ENCODE results near the gene DNAJC9. TPM values are rescaled to one million over a fixed set of nuclear protein-coding genes. Genes with fewer than 3 reads are reported as not detected.

Gene DNAJC9
- total RNA-seq, 1 donor from 2014 or later: 32.7 TPM

DNA sequence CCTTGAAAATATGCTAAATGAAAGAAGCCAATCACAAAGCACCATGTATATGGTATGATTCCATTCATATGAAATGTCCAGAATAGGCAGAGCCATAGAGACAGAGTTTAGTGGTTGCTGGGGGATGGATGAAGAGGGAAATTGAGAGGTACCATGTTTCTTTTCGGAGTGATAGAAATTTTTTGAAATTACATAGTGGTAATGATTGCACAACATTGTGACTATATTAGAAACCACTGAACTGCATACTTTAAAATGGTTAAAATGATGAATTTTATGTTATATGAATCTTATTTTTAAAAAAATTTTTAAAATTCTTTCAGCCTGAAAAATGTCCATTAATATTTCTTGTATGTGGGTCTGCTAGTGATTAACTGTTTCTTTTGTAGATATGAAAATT lies 26.1 kb downstream of the DNAJC9 start:
- Mint-ChIP-seq H3K36me3 (peaks cover 44% of the 10 kb centered on the region), H3K4me3 (no peak overlapping the region), H3K4me1 (peaks cover 3% of the 10 kb centered on the region), H3K27me3 (ENCODE audit: low read depth) (no peaks in the 10 kb centered on the region), H3K9me3 (peaks cover 3% of the 10 kb centered on the region), H3K27ac (no peak overlapping the region)
- DNase-seq (ENCODE audit: low spot score in 2 of 2, unreplicated experiment in 2 of 2): no peak
- TF ChIP-seq, protein P1, sequence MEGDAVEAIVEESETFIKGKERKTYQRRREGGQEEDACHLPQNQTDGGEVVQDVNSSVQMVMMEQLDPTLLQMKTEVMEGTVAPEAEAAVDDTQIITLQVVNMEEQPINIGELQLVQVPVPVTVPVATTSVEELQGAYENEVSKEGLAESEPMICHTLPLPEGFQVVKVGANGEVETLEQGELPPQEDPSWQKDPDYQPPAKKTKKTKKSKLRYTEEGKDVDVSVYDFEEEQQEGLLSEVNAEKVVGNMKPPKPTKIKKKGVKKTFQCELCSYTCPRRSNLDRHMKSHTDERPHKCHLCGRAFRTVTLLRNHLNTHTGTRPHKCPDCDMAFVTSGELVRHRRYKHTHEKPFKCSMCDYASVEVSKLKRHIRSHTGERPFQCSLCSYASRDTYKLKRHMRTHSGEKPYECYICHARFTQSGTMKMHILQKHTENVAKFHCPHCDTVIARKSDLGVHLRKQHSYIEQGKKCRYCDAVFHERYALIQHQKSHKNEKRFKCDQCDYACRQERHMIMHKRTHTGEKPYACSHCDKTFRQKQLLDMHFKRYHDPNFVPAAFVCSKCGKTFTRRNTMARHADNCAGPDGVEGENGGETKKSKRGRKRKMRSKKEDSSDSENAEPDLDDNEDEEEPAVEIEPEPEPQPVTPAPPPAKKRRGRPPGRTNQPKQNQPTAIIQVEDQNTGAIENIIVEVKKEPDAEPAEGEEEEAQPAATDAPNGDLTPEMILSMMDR (IDR thresholded peaks at IDR 0.05; ENCODE audit: unreplicated experiment): no peak

DNA sequence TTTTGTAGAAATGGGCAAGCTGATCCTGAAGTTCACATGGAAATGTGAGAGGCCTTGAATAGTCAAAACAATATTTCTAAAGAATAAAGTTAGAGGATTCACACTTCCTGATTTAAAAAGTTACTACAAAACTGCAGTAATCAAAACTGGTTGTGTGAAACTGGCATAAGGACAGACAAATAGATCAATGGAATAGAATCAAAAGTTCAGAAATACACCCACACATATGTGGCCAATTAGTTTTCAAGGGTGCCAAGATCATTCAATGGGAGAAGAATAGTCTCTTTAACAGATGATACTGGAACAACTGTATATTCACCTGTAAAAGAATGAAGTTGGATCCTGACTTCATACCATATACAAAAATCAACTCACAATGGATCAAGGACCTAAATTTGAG lies 27.7 kb downstream of the DNAJC9 start:
- H3K27me3 Mint-ChIP-seq (ENCODE audit: low read depth): no peaks in the 10 kb centered on the region
- no peak overlapping the region for H3K27ac Mint-ChIP-seq
- H3K36me3 Mint-ChIP-seq: peaks cover 51% of the 10 kb centered on the region
- no peak for DNase-seq (ENCODE audit: low spot score in 2 of 2, unreplicated experiment in 2 of 2)
- H3K4me1 Mint-ChIP-seq: peaks cover 3% of the 10 kb centered on the region
- H3K9me3 Mint-ChIP-seq: peaks cover 3% of the 10 kb centered on the region
- TF ChIP-seq, protein P1 (IDR thresholded peaks at IDR 0.05; ENCODE audit: unreplicated experiment): no peak
- H3K4me3 Mint-ChIP-seq: no peak overlapping the region

DNA sequence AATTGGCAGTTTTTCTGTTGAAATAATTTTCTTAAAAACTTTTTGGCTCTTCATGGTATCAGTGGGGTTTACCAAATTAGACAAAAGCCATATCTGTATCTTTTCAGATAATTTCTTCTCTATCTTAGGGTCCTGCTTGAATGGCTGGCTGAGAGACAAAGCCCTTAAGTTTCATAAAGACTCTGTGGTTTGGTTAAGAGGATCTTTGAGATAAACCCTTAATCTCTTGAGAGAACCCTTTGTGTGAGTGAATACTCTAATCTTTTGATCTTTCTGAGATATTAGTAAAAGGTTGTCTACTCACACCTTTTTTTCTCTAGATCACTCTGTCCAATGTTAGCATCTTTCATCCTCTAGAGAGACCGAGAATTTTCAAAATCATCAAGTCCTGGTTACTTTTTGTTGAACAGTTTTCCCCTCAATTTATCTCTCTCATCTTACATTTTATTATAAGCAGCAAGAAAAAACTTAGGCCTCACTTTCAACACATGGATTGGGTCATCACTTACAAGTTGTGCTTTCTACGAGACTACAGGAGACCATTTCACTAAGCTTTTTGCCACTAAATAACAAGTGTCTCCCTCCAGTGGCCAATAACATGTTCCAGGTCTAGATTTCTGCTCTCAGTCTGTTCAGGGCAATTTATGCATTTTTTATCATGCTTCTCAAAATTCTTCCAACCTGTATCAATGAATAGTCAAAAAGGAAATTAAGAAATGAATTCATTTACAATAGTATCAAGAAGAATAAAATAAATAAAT lies 28.4 kb downstream of the DNAJC9 start:
- H3K4me3 Mint-ChIP-seq: no peak overlapping the region
- no peak overlapping the region for H3K27ac Mint-ChIP-seq
- TF ChIP-seq, protein P1 (IDR thresholded peaks at IDR 0.05; ENCODE audit: unreplicated experiment): no peak
- H3K36me3 Mint-ChIP-seq: peaks cover 53% of the 10 kb centered on the region
- no peaks in the 10 kb centered on the region for H3K27me3 Mint-ChIP-seq (ENCODE audit: low read depth)
- peaks cover 3% of the 10 kb centered on the region for H3K4me1 Mint-ChIP-seq
- no peak for DNase-seq (ENCODE audit: low spot score in 2 of 2, unreplicated experiment in 2 of 2)
- peaks cover 3% of the 10 kb centered on the region for H3K9me3 Mint-ChIP-seq

DNA sequence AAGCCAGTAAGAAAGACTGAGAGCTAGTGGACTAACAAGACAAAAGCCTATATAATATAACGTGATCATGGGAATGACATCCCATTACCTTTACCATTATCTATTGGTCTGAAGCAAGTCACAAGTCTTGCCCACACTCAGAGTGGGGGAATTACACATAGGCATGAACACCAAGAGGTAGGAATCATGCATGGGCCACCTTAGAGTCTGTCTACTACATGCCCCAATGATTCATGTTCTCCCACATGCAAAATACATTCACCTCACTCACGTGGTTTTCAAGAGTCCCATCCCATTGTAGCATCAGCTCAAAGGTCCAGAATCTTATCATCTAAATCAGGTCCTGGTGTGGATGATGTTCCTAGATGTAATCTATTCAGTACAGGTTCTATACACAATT lies 29.4 kb downstream of the DNAJC9 start:
- TF ChIP-seq, protein P1 (IDR thresholded peaks at IDR 0.05; ENCODE audit: unreplicated experiment): no peak
- H3K27me3 Mint-ChIP-seq (ENCODE audit: low read depth): no peaks in the 10 kb centered on the region
- H3K36me3 Mint-ChIP-seq: peaks cover 59% of the 10 kb centered on the region
- peaks cover 3% of the 10 kb centered on the region for H3K4me1 Mint-ChIP-seq
- H3K4me3 Mint-ChIP-seq: no peak overlapping the region
- H3K9me3 Mint-ChIP-seq: peaks cover 3% of the 10 kb centered on the region
- no peak overlapping the region for H3K27ac Mint-ChIP-seq
- no peak for DNase-seq (ENCODE audit: low spot score in 2 of 2, unreplicated experiment in 2 of 2)

DNA sequence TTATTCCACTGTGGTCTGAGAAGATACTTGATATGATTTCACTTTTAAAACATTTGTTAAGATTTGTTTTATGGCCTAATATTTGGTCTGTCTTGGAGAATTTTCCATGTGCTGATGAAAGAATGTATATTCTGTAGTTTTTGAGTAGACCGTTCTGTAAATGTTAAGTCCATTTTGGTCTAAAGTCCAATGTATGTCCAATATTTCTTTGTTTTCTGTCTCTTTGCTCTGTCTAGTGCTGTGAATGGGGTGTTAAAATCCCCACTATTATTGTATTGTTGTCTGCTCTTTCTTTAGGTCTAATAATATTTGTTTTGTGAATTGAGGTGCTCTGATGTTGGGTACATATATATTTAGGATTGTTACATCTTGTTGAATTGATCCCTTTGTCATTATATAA lies 31.3 kb downstream of the DNAJC9 start:
- H3K4me3 Mint-ChIP-seq: no peak overlapping the region
- no peak overlapping the region for H3K27ac Mint-ChIP-seq
- DNase-seq (ENCODE audit: low spot score in 2 of 2, unreplicated experiment in 2 of 2): no peak
- TF ChIP-seq, protein P1 (IDR thresholded peaks at IDR 0.05; ENCODE audit: unreplicated experiment): no peak
- H3K4me1 Mint-ChIP-seq: no peaks in the 10 kb centered on the region
- H3K9me3 Mint-ChIP-seq: peaks cover 3% of the 10 kb centered on the region
- H3K27me3 Mint-ChIP-seq (ENCODE audit: low read depth): no peaks in the 10 kb centered on the region
- H3K36me3 Mint-ChIP-seq: peaks cover 53% of the 10 kb centered on the region
